ENCODE measurements around the gene GPATCH2L. TPM values are rescaled to one million over a fixed set of nuclear protein-coding genes. Genes with fewer than 3 reads are reported as not detected.

GPATCH2L gene
- polyA plus RNA-seq, 6 donors from 2014 or later = 10.7 to 18.1 (median 13.3) TPM

GRCh38 chr14:76227450-76228050 is 75.8 kb downstream of the GPATCH2L start:
- peaks cover 0 to 36% (median 12%) of the 10 kb centered on the region in 7 donors for H3K9me3 Mint-ChIP-seq
- no peaks in the 10 kb centered on the region for H3K27me3 Mint-ChIP-seq
- peaks cover 0 to 8% of the 10 kb centered on the region in 2 donors for H3K36me3 Mint-ChIP-seq
- no peaks in the 10 kb centered on the region for H3K4me1 Mint-ChIP-seq
- ATAC-seq (ENCODE audit: low read depth in 2 of 2) (no peak), DNase-seq (no peak)
- no peak overlapping the region for H3K4me3 Mint-ChIP-seq
- no peak overlapping the region for H3K27ac Mint-ChIP-seq

- no peaks in the 10 kb centered on the region for H3K4me1 Mint-ChIP-seq
- H3K9me3 Mint-ChIP-seq = peaks cover 0 to 36% (median 12%) of the 10 kb centered on the region in 7 donors
- H3K27ac Mint-ChIP-seq = no peak overlapping the region
- no peak for DNase-seq
- no peaks in the 10 kb centered on the region for H3K27me3 Mint-ChIP-seq
- ATAC-seq (ENCODE audit: low read depth in 2 of 2) = no peak
- H3K36me3 Mint-ChIP-seq = peaks cover 3 to 13% of the 10 kb centered on the region in 2 donors
- no peak overlapping the region for H3K4me3 Mint-ChIP-seq
Measured at GRCh38 chr14:76228138-76228537, 76.4 kb downstream of the GPATCH2L start.

GRCh38 chr14:76232800-76233199 is 81.1 kb downstream of the GPATCH2L start:
- no peaks in the 10 kb centered on the region for H3K27me3 Mint-ChIP-seq
- no peak for ATAC-seq (ENCODE audit: low read depth in 2 of 2)
- no peak overlapping the region for H3K4me3 Mint-ChIP-seq
- DNase-seq = no peak
- H3K4me1 Mint-ChIP-seq = peaks cover 6 to 8% (median 6%) of the 10 kb centered on the region in 3 donors
- peaks cover 20 to 33% of the 10 kb centered on the region in 2 donors for H3K36me3 Mint-ChIP-seq
- H3K27ac Mint-ChIP-seq = peak overlapping the region in 1 of 6 donors; percentile 27
- H3K9me3 Mint-ChIP-seq = peaks cover 0 to 3% (median 0%) of the 10 kb centered on the region in 7 donors

- peaks cover 6 to 8% (median 6%) of the 10 kb centered on the region in 3 donors for H3K4me1 Mint-ChIP-seq
- H3K36me3 Mint-ChIP-seq = peaks cover 25 to 43% of the 10 kb centered on the region in 2 donors
Measured at GRCh38 chr14:76235628-76236027, 83.9 kb downstream of the GPATCH2L start.

DNA sequence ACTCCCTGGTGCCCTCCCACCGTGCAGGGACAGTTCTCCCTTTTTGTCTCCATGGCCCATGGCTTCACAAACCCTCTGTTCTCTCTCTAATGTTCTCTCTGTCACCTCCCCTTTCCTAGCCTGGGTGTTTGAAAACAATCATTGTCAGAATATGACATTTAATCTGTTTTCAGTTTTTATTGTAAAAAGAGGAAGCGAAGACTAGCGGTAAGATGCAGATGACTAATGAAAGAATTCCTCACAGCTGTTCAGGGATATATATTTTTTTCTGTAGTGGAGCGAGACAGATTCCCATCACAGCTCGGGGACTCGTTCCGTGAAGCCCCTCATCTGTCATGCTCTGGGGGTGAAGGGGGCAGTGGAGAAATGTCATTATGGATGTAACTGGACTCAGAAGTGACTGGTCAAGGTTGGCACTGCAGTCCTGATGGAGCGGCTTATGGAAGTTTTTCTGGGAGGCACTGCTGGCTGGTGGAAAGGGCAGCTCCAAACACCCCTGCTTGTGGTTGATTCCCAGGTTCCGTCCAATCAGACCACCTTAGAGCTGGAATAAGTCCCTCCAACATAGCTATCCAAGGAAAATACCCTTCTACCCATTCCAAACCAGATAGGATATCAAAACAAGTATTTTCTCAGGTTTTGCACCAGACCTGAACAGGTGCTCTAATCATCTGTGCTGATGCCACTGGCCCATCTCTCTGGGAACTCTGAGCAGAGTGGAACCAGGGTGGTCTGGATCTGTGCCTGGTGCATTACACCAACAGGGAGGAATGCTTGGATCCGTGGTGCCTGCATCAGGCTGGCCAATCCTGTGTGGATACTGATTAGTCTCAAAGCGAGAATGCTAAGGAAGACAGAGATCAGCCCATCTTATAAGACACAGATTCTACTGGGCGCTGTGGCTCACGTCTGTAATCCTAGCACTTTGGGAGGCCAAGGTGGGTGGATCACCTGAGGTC is 84.7 kb downstream of the GPATCH2L start:
- ATAC-seq (ENCODE audit: low read depth in 2 of 2) = no peak
- peak overlapping the region in 1 of 6 donors; percentile 62 for H3K27ac Mint-ChIP-seq

More at GRCh38 chr14:76235628-76236027, 83.9 kb downstream of the GPATCH2L start:
- ATAC-seq (ENCODE audit: low read depth in 2 of 2) (no peak), DNase-seq (no peak)
- no peaks in the 10 kb centered on the region for H3K27me3 Mint-ChIP-seq
- H3K27ac Mint-ChIP-seq = no peak overlapping the region
- H3K9me3 Mint-ChIP-seq = peaks cover 0 to 10% (median 7%) of the 10 kb centered on the region in 7 donors
- no peak overlapping the region for H3K4me3 Mint-ChIP-seq

DNA sequence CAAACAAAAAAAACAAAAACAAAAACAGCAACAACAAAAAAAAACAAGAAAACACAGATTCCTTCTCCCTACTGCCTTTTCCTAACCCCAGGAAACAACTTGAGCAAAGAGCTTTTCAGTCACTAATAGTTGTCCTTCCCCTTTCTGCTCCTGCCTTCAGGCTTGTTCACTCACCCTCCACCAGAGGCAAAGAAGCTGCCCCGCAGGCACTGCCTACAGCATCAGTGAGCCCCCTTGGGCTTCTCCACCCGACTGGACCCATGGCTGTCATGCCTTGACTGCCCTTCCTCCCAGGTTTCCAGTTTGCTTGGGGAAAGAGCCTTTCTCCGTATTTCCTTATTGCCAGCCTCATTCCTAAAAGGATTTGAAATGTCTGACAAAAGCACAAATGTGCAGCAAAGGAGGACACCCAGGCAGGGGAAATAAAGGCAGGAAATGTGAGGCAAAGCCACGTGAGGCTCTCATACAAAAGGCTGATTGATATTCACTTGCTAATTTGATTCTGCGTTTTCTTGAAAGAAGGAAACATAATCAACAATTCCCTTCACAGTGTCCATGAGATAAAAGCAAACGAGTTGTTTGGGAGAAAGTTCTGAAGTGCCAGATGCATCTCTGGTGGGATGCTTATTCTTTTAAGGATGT is 85.7 kb downstream of the GPATCH2L start:
- H3K9me3 Mint-ChIP-seq = peaks cover 5 to 26% (median 23%) of the 10 kb centered on the region in 7 donors
- no peak for DNase-seq
- H3K4me1 Mint-ChIP-seq = peaks cover 6 to 8% (median 6%) of the 10 kb centered on the region in 3 donors
- no peak for ATAC-seq (ENCODE audit: low read depth in 2 of 2)
- H3K4me3 Mint-ChIP-seq = no peak overlapping the region
- no peaks in the 10 kb centered on the region for H3K27me3 Mint-ChIP-seq
- H3K27ac Mint-ChIP-seq = no peak overlapping the region
- H3K36me3 Mint-ChIP-seq = peaks cover 29 to 41% of the 10 kb centered on the region in 2 donors

More for the DNA sequence above, 84.7 kb downstream of the GPATCH2L start:
- Mint-ChIP-seq H3K9me3 (peaks cover under 1 to 18% (median 13%) of the 10 kb centered on the region in 7 donors), H3K4me3 (peak overlapping the region in 2 of 8 donors; percentile 0 to 21), H3K36me3 (peaks cover 25 to 37% of the 10 kb centered on the region in 2 donors), H3K27me3 (no peaks in the 10 kb centered on the region), H3K4me1 (peaks cover 6 to 8% (median 6%) of the 10 kb centered on the region in 3 donors)
- no peak for DNase-seq

DNA sequence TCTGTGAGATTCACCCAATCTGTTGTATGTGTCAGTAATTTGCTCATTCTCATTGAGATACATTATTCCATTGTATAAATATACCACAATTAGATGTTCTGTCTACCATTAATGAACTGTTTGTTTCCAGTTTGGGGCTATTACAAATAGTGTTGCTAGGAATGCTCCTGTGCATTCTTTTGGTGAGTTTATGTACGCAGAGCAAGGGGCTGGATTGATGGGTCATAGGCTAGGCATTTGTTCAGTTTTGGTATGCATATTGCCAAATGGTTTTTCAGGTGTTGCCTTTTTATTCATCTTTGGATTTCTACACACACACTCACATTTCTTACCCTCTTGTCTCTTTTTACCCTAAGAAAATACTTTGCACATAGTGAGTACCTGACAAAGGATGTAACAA is 93.4 kb downstream of the GPATCH2L start:
- H3K27ac Mint-ChIP-seq = no peak overlapping the region
- ATAC-seq (ENCODE audit: low read depth in 2 of 2) = no peak
- H3K4me3 Mint-ChIP-seq = no peak overlapping the region
- no peak for DNase-seq
- H3K36me3 Mint-ChIP-seq = peaks cover 16 to 17% of the 10 kb centered on the region in 2 donors
- no peaks in the 10 kb centered on the region for H3K4me1 Mint-ChIP-seq
- H3K27me3 Mint-ChIP-seq = peaks cover 0 to 9% (median 0%) of the 10 kb centered on the region in 3 donors
- H3K9me3 Mint-ChIP-seq = peaks cover 16 to 39% (median 29%) of the 10 kb centered on the region in 7 donors

- Mint-ChIP-seq H3K4me3 (no peak overlapping the region), H3K27ac (peak overlapping the region in 1 of 6 donors; percentile 2), H3K4me1 (no peaks in the 10 kb centered on the region), H3K9me3 (peaks cover 0 to 3% (median 0%) of the 10 kb centered on the region in 7 donors), H3K36me3 (no peaks in the 10 kb centered on the region), H3K27me3 (peaks cover 5 to 26% (median 16%) of the 10 kb centered on the region in 3 donors)
- ATAC-seq (ENCODE audit: low read depth in 2 of 2) = no peak
- DNase-seq = no peak
Measured at GRCh38 chr14:76250302-76250701, 98.6 kb downstream of the GPATCH2L start.

DNA sequence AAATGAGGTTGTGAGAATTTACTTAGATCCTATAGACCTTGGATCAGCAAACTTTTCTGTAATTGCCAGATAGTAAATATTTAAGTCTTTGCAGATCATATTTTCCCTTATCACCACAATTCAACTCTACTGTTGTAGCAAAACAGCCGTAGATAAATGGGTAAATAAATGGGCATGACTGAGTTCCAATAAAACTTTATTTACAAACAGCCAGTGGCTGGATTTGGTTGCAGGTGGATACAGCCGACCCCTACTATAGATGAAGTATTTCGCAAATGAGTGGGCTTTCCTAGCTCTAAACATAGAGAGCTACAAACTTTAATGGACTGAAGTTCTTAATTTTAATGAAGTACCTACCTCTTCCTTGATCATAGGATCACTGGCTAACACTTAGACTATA is 100.7 kb downstream of the GPATCH2L start:
- Mint-ChIP-seq H3K9me3 (peaks cover 0 to 3% (median 0%) of the 10 kb centered on the region in 7 donors), H3K27ac (no peak overlapping the region), H3K4me3 (no peak overlapping the region), H3K27me3 (peaks cover 12 to 22% (median 16%) of the 10 kb centered on the region in 3 donors), H3K4me1 (no peaks in the 10 kb centered on the region), H3K36me3 (no peaks in the 10 kb centered on the region)
- no peak for ATAC-seq (ENCODE audit: low read depth in 2 of 2)
- no peak for DNase-seq

DNA sequence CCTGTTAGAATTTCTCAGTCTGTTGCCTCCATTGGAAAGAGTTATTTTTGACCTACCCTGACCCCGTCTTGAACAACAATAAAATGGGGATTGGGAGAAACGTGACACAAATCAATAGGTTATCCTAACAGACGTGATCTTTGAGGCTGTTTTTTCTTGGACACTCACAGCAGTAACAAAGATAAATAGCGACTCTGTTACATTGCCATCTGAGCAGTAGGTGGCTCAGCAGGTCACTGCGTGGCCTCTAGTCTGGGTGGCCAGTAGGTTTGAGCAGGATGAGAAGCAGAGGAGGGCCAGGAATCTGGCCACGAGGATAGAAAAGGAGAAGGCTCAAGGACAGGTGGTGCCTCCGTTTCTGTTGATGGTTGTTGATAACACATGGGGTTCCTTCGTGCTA is 101.4 kb downstream of the GPATCH2L start:
- no peak for ATAC-seq (ENCODE audit: low read depth in 2 of 2)
- Mint-ChIP-seq H3K4me1 (no peaks in the 10 kb centered on the region), H3K27ac (peak overlapping the region in 1 of 6 donors; percentile 47), H3K9me3 (peaks cover 0 to 3% (median 0%) of the 10 kb centered on the region in 7 donors), H3K36me3 (no peaks in the 10 kb centered on the region), H3K27me3 (peaks cover 12 to 22% (median 16%) of the 10 kb centered on the region in 3 donors), H3K4me3 (no peak overlapping the region)
- DNase-seq = no peak

DNA sequence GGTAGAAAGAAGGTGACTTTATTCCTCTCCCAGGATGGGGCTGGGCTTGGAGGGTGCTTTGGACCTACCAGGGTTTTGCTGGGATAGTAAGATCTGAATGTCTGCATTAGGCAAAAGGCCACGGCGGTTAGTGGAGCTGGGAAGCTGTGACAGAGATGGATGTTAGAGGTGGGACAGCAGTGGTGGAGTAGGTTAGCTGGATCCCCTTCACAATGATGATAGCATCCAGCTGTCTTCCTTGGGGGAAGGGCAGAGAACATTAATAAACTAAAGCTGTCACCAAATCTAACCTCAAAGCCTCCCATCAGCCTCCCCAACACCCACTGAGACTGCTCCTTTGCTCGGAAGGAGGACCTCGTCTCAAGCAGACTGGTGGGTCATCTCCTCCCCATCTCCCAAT is 104.8 kb downstream of the GPATCH2L start:
- ATAC-seq (ENCODE audit: low read depth in 2 of 2) = no peak
- H3K4me3 Mint-ChIP-seq = no peak overlapping the region
- H3K36me3 Mint-ChIP-seq = peaks cover 0 to 2% of the 10 kb centered on the region in 2 donors
- H3K27ac Mint-ChIP-seq = no peak overlapping the region
- peaks cover 8 to 12% (median 10%) of the 10 kb centered on the region in 3 donors for H3K27me3 Mint-ChIP-seq
- no peak for DNase-seq
- peaks cover 0 to 3% (median 0%) of the 10 kb centered on the region in 7 donors for H3K9me3 Mint-ChIP-seq
- H3K4me1 Mint-ChIP-seq = no peaks in the 10 kb centered on the region

GRCh38 chr14:76257111-76257803 is 105.5 kb downstream of the GPATCH2L start:
- Mint-ChIP-seq H3K9me3 (peaks cover 0 to 3% (median 0%) of the 10 kb centered on the region in 7 donors), H3K27ac (peak overlapping the region in 1 of 6 donors; percentile 48), H3K4me1 (no peaks in the 10 kb centered on the region), H3K27me3 (peaks cover 8 to 13% (median 10%) of the 10 kb centered on the region in 3 donors), H3K4me3 (no peak overlapping the region), H3K36me3 (peaks cover 0 to 5% of the 10 kb centered on the region in 2 donors)
- ATAC-seq (ENCODE audit: low read depth in 2 of 2) = no peak
- no peak for DNase-seq
